Stimulated activated CD4-positive, alpha-beta T cell treated with anti-CD3 and anti-CD28 coated beads, Interleukin-4, amount 100 ng/mL, for 1 hour (primary cell): ENCODE results near the gene SLC38A3.

ENCODE experiments used
- DNase-seq: peaks from one replicate; pipeline ENCODE4 v3.0.0-alpha.2; 2020

Gene SLC38A3

DNA sequence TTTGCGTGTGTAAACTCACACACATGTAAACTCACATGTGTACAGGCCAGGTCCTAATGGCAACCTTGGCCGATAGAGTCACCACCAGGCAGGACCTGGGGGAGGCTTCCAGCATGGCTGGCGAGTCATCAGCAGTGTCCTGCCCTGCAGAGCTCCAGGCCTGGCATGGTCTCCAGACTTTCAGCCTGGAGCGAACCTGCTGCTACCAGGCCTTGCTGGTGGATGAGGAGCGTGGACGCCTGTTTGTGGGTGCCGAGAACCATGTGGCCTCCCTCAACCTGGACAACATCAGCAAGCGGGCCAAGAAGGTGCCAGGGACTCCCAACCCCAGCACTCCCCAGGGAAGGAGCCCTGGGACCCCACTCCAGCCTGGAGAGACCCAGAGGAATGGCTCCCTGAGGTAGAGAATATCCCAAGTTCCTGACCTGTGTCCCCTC is 64.9 kb downstream of the SLC38A3 start:
- no peak for DNase-seq

- DNase-seq, result no peak
Observed at GRCh38 chr3:50270422-50271224, 65.6 kb downstream of the SLC38A3 start.
